ELF-1 (cell line): ENCODE results near the gene FBLN1.

Experiments used
- DNase-seq: peaks from one replicate; pipeline ENCODE4 v3.0.0-alpha.2; 2016; ENCODE audit warnings: low read depth, low spot score

Gene FBLN1

DNA sequence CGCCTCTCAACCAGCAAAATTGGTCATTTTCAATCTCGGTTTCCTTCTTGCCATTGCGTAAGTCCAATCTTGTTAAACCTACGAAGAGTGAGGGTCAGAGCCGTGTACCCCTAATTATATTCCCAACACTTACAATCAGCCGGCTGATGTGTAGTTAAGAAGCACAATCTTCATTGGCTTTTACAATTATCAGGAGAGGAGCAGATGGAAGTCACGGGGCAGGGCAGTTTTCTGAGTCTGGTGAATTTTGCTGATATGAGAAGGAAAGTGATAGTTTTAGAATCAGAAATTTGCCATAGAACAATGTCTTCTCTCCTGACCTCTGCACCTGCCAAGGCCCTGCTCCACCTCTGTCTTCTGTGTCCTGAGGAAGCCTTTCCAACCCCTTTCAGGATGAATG lies 134.0 kb downstream of the FBLN1 start:
- no peak for DNase-seq

DNA sequence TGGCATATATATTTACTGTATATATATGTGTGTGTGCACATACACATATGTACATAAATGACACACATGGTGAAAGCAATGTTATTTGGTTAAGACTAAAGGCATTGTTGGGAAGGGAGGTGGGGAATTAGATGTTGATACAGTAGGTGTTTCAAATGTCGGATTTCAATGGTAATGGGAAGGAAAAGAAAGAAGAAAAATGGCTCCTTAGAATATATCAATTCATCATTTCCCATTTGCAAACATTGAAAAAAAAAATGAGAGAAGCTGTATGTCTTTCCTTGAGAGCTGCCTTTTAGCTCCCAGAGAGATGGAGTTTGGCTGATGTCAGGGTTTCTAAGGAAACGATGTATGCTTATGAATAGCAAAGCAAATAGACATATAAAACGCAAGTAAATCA lies 135.5 kb downstream of the FBLN1 start:
- DNase-seq = no peak

DNA sequence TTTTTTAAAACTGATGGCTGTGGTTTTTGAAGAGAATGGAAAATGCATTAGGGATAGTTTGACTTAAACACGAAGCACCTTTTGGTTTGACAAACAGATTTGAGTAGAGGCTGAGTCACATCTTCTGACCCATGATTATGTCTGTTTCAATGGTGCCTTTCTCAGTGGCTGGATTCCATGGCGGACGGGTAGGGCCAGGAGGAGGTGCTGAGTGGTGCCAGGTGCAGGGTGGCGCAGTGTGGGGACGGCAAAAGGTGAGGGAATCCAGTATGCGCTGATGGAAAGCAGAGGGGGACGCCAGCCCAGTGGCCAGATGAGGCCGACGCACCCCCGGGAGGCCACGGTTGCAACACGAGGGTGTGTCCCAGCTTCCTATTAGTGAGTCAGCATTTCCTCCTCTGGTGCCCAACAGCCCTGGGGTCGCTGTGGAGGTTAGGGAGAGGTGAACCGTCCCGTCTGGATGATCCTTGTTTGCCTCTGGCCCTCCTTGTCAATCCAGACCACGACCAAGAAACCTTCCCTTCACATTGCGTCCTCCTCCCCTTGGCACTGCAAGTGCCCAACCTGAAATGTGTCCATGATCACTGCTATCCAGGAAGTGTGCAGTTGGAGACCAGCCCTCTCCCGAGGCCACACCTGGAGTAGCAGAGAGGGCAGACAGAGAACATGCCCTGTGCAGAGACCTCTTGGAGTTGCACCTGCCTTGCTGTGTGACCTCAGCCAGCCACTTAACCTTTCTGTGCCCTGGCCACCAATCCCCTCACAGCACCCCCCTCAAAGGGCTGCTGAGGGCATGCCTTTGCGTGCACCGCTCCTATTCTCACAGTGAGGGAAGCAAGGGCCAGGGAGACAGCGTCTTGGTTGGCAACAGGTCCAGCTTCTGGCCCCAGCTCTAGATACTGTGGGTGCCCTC lies 136.4 kb downstream of the FBLN1 start:
- peak; percentile 55 for DNase-seq

DNA sequence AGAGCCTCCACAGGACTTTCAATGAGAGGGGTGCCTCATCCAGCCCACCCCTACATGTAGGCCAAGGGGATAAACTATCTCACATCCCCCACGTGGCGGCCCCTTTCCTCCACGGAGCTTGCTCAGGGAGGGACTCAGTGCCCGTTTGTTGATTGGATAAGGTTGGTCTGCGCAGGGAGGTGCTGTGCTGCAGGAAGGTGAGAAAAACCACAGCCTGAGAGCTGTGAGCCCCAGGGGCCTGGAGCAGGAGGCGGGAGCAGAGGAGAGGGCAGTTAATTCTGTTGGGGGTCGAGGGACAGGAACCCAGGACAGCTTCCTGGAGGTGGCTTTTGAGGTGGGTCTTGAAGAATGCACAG lies 137.0 kb downstream of the FBLN1 start:
- no peak for DNase-seq

DNA sequence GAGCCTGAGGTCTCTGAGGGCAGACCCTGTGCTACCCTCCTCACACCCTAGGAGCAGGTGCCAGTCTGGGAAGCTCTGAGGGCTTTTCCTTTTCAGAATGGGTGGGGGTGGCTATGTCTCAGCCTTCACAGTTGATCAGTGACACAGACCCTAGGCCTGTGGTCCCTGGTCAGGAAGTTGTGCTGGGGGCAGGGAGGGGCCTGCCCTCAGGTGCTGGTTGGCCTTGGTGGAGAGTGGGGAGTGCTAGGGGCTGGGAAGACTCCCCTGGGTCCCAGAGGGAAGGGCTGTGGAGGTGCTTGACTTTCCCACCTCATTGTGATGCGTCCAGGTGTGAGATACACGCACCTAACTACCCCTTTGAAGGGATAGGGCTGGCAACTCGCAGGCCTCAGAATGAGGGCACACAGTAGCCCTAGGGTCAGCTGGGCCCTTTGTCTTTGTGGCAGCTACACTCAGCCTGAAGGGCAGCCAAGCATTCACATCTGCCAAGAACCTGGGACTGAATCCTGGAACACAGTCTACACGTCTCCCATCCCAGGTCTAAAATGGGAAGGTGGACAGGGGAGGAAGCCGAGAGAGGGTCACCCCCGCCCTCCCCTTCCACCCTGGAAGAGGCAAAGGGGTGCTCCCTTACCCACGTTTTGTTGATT lies 137.7 kb downstream of the FBLN1 start:
- DNase-seq = no peak

DNA sequence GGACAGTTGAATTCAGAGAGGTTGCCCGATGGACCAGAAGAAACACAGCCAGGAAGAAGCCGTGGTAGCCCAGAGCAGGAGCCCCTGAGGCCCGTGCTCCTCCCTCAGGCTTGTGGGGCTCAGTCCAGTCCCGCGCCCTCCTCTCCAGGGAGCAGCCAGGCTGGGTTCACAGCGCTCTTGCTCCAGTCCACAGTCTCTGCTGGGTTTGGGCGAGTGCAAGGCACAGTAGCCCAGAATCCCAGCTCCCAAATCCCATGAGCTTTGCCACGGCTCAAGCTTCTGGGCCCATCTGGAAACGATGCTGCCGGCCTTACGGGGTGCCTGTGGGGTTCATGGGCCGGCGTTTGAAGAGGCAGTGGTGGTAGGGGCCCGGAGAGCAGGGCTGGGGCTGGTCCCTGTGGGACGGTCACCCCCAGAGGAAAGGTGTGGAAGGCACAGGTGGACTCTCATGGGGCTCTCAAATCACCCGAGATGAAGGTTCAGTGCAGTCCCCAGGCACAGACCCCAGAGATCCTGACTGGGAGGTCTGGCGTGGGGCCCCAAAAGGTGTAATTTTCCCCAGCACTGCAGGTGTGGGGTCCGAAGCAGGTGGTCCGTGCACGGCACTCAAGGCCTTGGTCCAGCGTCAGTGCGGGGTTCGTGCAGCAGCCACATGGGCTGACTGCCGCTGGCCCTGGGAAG lies 138.4 kb downstream of the FBLN1 start:
- no peak for DNase-seq

DNA sequence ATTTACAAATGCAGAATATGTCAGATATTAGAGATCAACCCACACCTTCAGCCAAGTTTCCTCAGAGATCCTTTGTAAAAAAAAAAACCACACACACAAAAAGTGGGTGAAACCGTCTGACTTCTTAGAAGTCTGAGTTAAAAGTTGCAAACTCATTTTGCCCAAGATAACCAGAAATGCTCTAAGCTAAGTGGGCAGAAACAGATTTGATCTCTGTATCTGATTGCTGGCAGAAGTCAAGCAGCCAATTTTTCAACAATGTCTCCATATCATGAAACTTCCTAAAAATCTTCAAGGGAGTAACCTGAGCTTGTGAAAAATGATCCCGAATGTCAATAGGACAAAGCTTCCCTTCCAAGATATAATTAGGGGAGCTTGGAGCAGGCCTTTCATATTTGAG lies 140.3 kb downstream of the FBLN1 start:
- no peak for DNase-seq

DNA sequence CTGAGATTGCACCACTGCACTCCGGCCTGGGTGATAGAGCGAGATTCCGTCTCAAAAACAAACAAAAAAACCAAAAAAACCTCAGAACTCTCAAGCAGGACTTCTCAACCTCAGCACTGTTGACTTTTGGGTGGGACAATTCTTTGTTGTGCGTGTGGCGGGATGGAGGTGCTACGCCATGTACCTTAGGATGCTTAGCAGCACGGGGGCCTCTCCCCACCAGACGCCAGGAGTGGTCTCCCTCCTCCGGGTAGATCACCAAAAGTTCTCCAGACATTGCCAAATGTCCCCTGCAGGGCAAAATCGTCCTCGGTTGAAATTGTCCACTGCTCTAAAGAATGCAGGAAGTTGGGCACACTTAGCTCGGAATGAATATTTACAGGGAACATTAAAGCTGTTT lies 142.0 kb downstream of the FBLN1 start:
- no peak for DNase-seq

DNA sequence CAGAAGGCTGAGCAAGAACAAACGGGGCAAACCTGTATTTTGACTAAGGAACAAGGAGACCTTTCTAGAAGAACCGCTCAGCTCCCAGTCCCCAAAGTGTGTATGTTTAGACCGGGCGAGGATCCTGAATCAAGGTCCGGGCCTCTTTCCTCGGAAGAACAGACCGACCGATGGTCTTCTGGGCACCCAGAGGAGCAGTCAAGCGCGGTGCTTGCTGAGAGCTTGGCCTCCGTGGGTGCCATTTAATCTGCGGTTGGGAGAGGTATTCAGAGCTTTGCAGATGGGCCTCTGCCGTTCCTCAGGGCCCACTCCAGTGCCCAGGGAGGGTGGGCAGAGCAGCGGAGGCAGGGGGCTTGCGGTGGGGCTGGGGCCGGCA lies 142.5 kb downstream of the FBLN1 start:
- no peak for DNase-seq

DNA sequence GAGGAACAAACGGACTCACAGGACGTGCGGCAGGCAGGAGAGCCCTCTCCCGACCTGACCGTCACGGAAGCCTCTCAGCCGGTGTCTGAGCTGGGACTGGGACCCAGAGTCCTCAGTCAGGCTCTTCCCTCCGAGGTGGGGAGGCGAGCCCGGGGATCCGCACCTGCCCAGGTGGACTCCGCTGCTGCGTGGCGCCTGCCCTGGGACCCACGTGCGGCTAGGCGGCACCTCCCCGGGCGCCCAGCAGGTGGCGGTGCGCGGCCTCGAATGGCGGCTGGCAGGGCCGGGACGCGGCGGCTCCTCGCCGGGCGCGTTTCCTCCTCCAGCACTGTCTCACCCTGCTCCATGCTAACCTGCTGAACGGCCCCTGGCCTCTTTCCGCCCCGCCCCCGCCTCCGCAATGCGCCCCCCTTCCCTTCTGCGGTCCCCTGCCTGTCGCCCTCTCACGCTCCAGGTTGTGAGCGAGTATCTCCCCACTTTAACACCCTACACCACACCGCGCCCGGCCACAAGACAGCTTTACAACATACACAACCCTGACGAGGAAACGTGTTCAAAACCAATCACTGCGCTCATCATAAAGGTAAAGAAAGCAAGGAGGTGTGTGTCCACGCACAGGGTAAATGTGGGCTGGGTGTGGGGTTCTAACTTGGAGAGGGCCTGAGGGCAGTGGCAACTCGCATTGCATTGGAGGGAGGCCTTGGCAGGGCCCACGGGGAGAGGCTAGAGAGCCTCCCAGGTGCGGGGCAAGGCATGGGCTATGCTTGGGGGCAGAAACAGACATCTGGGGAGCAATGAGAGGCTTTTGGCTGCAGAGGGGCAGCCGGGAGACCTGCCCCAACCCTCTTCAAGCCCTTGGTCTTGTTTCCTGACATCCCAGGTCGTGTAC lies 143.1 kb downstream of the FBLN1 start:
- peak; percentile 86 for DNase-seq

DNA sequence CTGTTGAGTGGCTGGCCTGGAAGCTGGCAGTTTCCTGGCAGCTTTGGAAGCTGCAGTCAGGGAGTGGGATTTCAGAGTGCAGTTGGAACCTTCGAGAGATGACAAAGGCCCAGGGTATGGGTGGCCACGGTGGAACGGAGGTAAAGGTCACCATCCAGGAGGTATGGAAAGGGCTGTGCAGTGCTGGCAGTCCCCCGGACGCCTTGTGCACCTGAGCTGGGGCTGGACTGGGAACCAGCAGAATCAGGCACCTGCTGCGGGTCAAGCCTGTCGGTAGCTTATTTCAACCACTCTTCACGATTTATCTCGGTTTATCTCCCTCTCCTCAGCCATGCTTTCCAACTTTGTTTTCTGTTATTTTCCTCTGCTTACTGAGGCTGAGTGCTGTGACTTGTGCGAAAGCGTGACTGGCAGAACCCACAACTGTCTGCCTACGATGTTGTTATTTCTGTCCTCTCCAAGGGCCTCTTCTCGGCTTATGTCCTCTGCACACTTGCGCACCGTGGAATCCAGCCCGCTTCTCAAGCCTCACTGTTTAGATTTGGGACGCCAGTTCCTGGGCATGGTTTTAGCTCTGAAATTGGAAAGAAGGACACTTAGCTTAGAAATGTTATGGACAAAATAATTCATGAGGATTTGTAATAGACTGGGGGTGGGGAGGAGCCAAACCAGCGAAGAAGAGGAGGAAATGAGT lies 145.0 kb downstream of the FBLN1 start:
- no peak for DNase-seq

DNA sequence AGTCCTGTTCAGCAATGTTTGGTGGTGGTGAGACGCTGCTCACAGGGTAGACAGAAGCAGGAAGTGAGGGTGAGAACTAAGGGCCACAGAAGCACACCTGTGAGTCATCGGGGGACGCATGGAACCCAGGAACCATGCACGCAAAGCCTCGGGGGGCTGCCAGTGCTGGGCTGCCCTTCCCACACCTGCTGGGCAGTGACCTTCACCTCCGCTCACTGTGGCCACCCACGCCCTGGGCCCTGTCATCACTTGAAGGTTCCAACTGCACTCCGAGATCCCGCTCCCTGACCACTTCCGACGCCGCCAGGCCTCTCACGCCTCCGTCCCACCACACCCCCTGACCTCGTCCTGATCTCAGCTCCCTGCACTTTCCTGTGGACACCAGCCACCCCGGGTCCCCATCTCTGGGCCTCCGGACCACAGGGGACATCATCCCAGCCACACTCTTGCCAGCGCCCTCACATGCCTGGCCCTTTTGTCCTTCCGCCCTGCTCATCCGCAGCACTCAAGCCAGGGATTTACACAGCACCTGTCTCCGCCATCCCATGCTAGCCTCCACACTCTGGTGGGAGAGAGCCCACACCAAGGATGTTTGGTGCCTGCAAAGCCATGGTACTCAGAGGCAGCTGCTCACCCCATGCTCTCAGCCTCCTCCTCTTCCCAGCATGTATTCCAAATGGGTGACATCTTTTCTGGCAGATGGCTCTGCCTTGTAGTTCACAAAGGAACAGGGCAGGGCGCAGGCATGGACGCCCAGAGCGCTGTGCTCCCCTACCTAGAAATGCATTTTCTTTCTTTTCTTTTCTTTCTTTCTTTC lies 145.8 kb downstream of the FBLN1 start:
- no peak for DNase-seq

DNA sequence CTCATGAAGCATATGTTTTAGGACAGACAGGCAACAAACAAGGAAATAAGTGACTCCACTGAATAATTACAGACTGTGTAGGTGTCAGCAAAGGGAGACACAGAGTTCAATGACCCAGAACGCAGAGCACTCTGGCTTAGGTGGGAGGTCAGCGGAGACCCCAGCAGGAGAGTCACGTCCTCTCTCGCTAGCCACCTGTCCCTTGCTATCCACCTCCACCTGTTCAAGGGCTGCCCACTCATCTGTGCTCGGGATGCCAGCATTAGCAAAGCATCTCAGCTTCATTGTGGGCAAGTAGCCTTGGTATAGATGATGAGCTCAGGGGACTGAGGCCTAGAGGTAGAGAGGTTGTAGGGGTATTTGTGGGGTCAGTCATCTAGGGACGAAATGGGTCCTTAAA lies 147.1 kb downstream of the FBLN1 start:
- DNase-seq = no peak

DNA sequence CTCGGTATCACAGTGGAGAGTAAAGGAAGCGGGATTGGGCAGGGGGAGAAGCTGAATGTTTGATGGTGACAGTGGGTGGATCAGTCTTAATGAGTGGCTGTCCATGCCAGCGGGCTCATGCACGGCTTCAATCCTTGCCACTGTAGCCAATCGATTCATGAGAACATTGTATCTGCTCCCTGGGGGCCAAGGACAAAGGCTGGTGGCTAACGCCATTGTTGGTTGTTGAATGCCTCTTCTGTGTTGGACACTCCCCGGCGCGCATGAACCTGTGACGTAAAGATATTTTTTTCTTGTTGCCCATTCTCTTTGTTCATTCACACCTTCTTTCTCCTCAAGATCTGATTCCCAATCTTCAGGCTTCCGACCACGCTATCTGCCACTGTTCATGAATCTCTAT lies 148.0 kb downstream of the FBLN1 start:
- no peak for DNase-seq
